GM12878 (cell line): ENCODE data around the gene FBXL15. TPM values are rescaled to one million over a fixed set of nuclear protein-coding genes. Genes with fewer than 3 reads are reported as not detected.

Source experiments
- ATAC-seq: fragments of 200-7000 bp; cut with Tn5 transposase; 3 replicates; pipeline ENCODE4 v1.9.1; 2020; ENCODE audit warnings: mild to moderate bottlenecking, moderate library complexity
- BruUV-seq: library from RNA; stranded (reverse); fragments of 400-500 nt; replicated peaks from 2 replicates; lab custom pipeline; 2021; lab: Mats Ljungman, UMichigan
- CTCF ChIA-PET: fragments of 300-600 bp; sonication (Branson Sonifier 250); formaldehyde crosslinking; extraction: SDS; loops from one replicate; lab custom pipeline; 2021; ENCODE audit warnings: inconsistent platforms; lab: Yijun Ruan, JAX
- POLR2A ChIA-PET: fragments of 350-600 bp; formaldehyde crosslinking; extraction: SDS; loops from one replicate; lab custom pipeline; 2021; ENCODE audit warnings: inconsistent platforms; lab: Charles Lee
- RAD21 ChIA-PET: fragments of 300-600 bp; sonication (Branson Sonifier 250); formaldehyde crosslinking; loops from one replicate; lab custom pipeline; 2023; ENCODE audit warnings: antibody characterized with exemption; ENCODE audit not compliant: unreplicated experiment; lab: Charles Lee
- SMC1A ChIA-PET: fragments of 300-600 bp; sonication (Branson Sonifier 250); formaldehyde crosslinking; loops from one replicate; lab custom pipeline; 2023; ENCODE audit not compliant: unreplicated experiment, uncharacterized antibody; lab: Charles Lee
- DNase-seq: peaks from one replicate; pipeline ENCODE4 v3.0.0-alpha.2; 2011; ENCODE audit warnings: low read depth, low spot score
- FAIRE-seq: peaks from 3 replicates; lab custom pipeline; 2011; peaks lifted over from hg19 to GRCh38; lab: Jason Lieb, UNC
- H2AFZ ChIP-seq: 2 replicates; pipeline ENCODE4 v1.6.0; 2011; ENCODE audit warnings: low read depth, low read length, control low read depth; ENCODE audit not compliant: control insufficient read depth
- H3K27ac ChIP-seq: 2 replicates; pipeline ENCODE4 v1.5.1; 2011; ENCODE audit warnings: control low read depth; ENCODE audit not compliant: control insufficient read depth, insufficient read depth
- H3K27me3 ChIP-seq, 2 experiments: replicated peaks in 1 of 2; 2 replicates each; pipeline versions ENCODE4 v1.6.0 to v1.6.1; 2011; ENCODE audit warnings: low read length in 1 of 2; ENCODE audit not compliant: control insufficient read depth in 2 of 2, insufficient read depth in 2 of 2
- H3K36me3 ChIP-seq, 2 experiments: 2 replicates each; pipeline ENCODE4 v1.5.1; 2011; ENCODE audit warnings: low read length in 1 of 2; ENCODE audit not compliant: control insufficient read depth in 2 of 2, insufficient read depth in 2 of 2
- H3K4me1 ChIP-seq: 2 replicates; pipeline ENCODE4 v1.6.1; 2011; ENCODE audit warnings: mild to moderate bottlenecking, low read length, moderate library complexity, mixed read lengths; ENCODE audit not compliant: control insufficient read depth, insufficient read depth
- H3K4me2 ChIP-seq: 2 replicates; pipeline ENCODE4 v1.6.0; 2011; ENCODE audit warnings: control low read depth; ENCODE audit not compliant: control insufficient read depth, insufficient read depth
- H3K4me3 ChIP-seq: fragments of 200-600 bp; sonication (generic); 2 replicates; pipeline ENCODE4 v1.5.1; 2016
- H3K79me2 ChIP-seq: 2 replicates; pipeline ENCODE4 v1.6.0; 2011; ENCODE audit warnings: low read length; ENCODE audit not compliant: control insufficient read depth, insufficient read depth
- H3K9ac ChIP-seq: 2 replicates; pipeline ENCODE4 v1.8.0; 2011; ENCODE audit warnings: low read length, control low read depth, mixed read lengths; ENCODE audit not compliant: control insufficient read depth, insufficient read depth
- H3K9me3 ChIP-seq: replicated peaks from 3 replicates; pipeline ENCODE4 v1.5.1; 2011; ENCODE audit warnings: mild to moderate bottlenecking, low read length; ENCODE audit not compliant: control insufficient read depth, insufficient read depth
- H4K20me1 ChIP-seq: 2 replicates; pipeline ENCODE4 v1.6.0; 2011; ENCODE audit not compliant: control insufficient read depth, insufficient read depth
- PRDM15 ChIP-seq: fragments of 450-650 bp; formaldehyde crosslinking; IDR thresholded peaks from 2 replicates; pipeline ENCODE4 v1.4.0; 2020; ENCODE audit warnings: mild to moderate bottlenecking, moderate library complexity
- RB1 ChIP-seq: fragments of 450-650 bp; formaldehyde crosslinking; IDR thresholded peaks from 2 replicates; pipeline ENCODE4 v1.6.1; 2017; ENCODE audit warnings: mild to moderate bottlenecking, borderline replicate concordance
- RUNX3 ChIP-seq: IDR thresholded peaks from 2 replicates; pipeline ENCODE4 v1.6.1; 2012; ENCODE audit warnings: low read length, inconsistent platforms
- SMARCA5 ChIP-seq: fragments of 450-650 bp; IDR thresholded peaks from 2 replicates; pipeline ENCODE4 v1.6.1; 2017; ENCODE audit warnings: mild to moderate bottlenecking
- WGBS: methylation state at CpG from one replicate; pipeline ENCODE4 v1.1.6; 2016; ENCODE audit warnings: low lambda C conversion rate; ENCODE audit not compliant: insufficient replicate concordance, insufficient coverage; ENCODE audit errors: missing lambda C conversion rate; 5-methylcytosine and 5-hydroxymethylcytosine counted together
- in situ Hi-C: fragments of 300-500 bp; cut with MboI; formaldehyde crosslinking; loops from 9 replicates; pipeline ENCODE4 v1.14.3; 2018; ENCODE audit warnings: mixed read lengths
- intact Hi-C: fragments of 100-400 bp; cut with micrococcal nuclease; formaldehyde crosslinking; loops from one replicate; pipeline ENCODE4 v1.14.2; 2022; ENCODE audit not compliant: unreplicated experiment
- polyA plus RNA-seq, 11 experiments: library from polyadenylated mRNA; depleted of rRNA in 4 of 11; unstranded in 6 of 11; stranded (reverse) in 5 of 11; fragments of >200 nt; fragmentation: Nextera tagmentation in 4 of 11; fragmentation: Illumina TruSeq in 1 of 11; extraction: Ambion mirVana in 4 of 11; extraction: Trizol in 1 of 11; gene quantifications; 1 replicate in 1 of 11; 2 replicates in 10 of 11; pipeline versions ENCODE4 v1.2.1 to v1.2.3, GENCODE V29; 2011 to 2016; ENCODE audit warnings: inconsistent platforms in 2 of 11, missing spikeins in 2 of 11, low read depth in 1 of 11
- total RNA-seq, 4 experiments: library from RNA; depleted of rRNA in 3 of 4; stranded (reverse); fragments of >200 nt in 3 of 4; fragmentation: Illumina TruSeq in 1 of 4; extraction: Trizol in 1 of 4; gene quantifications; 2 replicates each; pipeline versions ENCODE4 v1.2.1 to v1.2.3, GENCODE V29; 2013 to 2021

FBXL15 gene
- total and polyA plus RNA-seq, 10 of the 15 experiments (the other 5 are each of a cell fraction or from before 2014, with no cell fraction given), result 0.13 to 21.3 (median 7.9) TPM

- 91% methylated on average over 3 of the region's 3 CpGs for WGBS
- DNase-seq (no peak), ATAC-seq (no peak), FAIRE-seq (no peak)
- no TSS peak for BruUV-seq
- Histone ChIP-seq H3K9me3 (no peaks in the 10 kb centered on the region), H3K79me2 (peaks cover 7% of the 10 kb centered on the region), H3K4me2 (no peak overlapping the region), H2AFZ (no peak overlapping the region), H3K27me3 (no peaks in the 10 kb centered on the region), H3K27ac (no peak overlapping the region), H3K9ac (no peak overlapping the region), H3K4me3 (no peak overlapping the region), H4K20me1 (no peaks in the 10 kb centered on the region), H3K4me1 (peaks cover 7% of the 10 kb centered on the region), H3K36me3 (no peaks in the 10 kb centered on the region)
- SMC1A ChIA-PET, result no interaction called here
- CTCF ChIA-PET, result interaction anchor here (0.9 to 1.5 kb wide), 2 partner anchors 42 to 220 kb away, joined by 3 read pairs; partner anchors contain the start of gene CUEDC2
- intact Hi-C loops, result loop anchor here (5.0 to 10.0 kb wide), 3 partner anchors 72 to 255 kb away; partner anchors contain the start of gene TRIM8
- POLR2A ChIA-PET, result interaction anchor here (0.6 to 1.2 kb wide), 3 partner anchors 11 to 225 kb away, joined by 3 to 5 read pairs (median 4); no protein-coding TSS in a partner anchor
- RAD21 ChIA-PET, result interaction anchor here (1.6 kb wide), 1 partner anchor 90 kb away, joined by 5 read pairs; no protein-coding TSS in a partner anchor
- TF ChIP-seq PRDM15 (no peak), RUNX3 (no peak), SMARCA5 (no peak), RB1 (no peak)
- in situ Hi-C loops, result no loop called here
Measured at GRCh38 chr10:102389894-102390293, 30.7 kb upstream of the FBXL15 start.
